PFSK-1 (cell line): ENCODE results near the gene TUBA3D.
"Not testable (repeated sequence)": the region's sequence is repeated elsewhere in the genome, so short reads cannot be mapped to it uniquely, and the experiment has no call there.

Experiments
- FOXP2 ChIP-seq: optimal IDR thresholded peaks from 2 replicates; pipeline ENCODE3; 2011; ENCODE audit warnings: borderline replicate concordance, control low read depth, inconsistent platforms; ENCODE audit not compliant: insufficient read depth; ENCODE audit errors: extremely low read length, extremely low read depth
- POLR2AphosphoS5 ChIP-seq: IDR thresholded peaks from 2 replicates; pipeline ENCODE4 v1.6.1; 2012; ENCODE audit warnings: low read depth, mild to moderate bottlenecking, control low read depth, low read length, moderate library complexity
- SIN3A ChIP-seq: IDR thresholded peaks from 2 replicates; pipeline ENCODE4 v1.6.1; 2012; ENCODE audit warnings: mild to moderate bottlenecking, low read length, moderate library complexity, borderline replicate concordance; ENCODE audit not compliant: insufficient read depth
- TAF1 ChIP-seq: IDR thresholded peaks from 2 replicates; pipeline ENCODE4 v1.6.1; 2012; ENCODE audit warnings: low read length, control low read depth, borderline replicate concordance; ENCODE audit not compliant: insufficient read depth
- TF ChIP-seq, protein P1 (sequence below), 2 experiments: IDR thresholded peaks; 2 replicates each; pipeline versions ENCODE4 v1.6.1 to v1.8.0; 2011 to 2012; ENCODE audit warnings: low read depth in 2 of 2, low read length in 2 of 2, control low read depth in 1 of 2, inconsistent platforms in 1 of 2, mild to moderate bottlenecking in 1 of 2, moderate library complexity in 1 of 2; ENCODE audit not compliant: insufficient read depth in 1 of 2

The TUBA3D gene

DNA sequence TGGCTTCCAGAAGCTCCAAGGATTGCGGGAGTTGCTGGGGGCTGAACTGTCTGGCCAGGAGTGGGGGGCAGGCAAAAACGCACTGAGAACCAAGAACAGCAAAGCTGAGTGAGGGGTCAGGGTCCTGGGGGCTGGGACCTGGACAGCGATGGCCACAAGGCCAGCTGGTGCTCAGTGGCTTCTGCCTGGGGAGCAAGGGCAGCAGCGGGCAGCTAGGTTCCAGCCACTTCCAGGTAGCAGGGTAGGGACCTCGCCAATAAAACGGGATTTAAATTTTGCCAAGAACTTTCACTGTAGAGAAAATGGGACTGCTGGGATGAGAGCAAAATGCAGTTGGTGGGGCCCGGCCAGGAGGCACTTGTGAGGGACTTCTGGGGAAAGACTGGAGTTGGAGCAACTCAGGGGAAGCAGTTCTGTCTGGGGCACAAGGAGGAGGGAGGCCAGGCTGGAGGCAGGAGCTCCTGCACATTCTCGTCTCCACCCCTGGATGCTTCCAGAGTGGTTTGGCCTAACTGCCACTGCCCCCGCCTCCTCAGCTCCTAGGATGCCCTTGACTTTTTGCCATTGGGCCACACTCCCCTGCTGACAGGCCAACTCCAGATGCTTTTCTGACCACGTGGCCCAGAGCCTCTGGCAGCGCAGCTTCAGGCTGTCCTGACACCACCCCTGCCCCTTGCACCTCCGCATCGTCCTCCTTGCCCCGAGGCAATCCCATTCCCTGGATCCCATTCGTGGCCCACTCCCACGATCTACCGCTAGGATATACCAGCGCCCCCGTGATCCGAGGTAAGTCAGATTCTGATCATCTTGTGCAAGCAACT, 46.3 kb downstream of the TUBA3D start:
- TF ChIP-seq FOXP2: no peak
- TF ChIP-seq SIN3A: no peak
- TF ChIP-seq POLR2AphosphoS5: no peak
- TF ChIP-seq, protein P1, sequence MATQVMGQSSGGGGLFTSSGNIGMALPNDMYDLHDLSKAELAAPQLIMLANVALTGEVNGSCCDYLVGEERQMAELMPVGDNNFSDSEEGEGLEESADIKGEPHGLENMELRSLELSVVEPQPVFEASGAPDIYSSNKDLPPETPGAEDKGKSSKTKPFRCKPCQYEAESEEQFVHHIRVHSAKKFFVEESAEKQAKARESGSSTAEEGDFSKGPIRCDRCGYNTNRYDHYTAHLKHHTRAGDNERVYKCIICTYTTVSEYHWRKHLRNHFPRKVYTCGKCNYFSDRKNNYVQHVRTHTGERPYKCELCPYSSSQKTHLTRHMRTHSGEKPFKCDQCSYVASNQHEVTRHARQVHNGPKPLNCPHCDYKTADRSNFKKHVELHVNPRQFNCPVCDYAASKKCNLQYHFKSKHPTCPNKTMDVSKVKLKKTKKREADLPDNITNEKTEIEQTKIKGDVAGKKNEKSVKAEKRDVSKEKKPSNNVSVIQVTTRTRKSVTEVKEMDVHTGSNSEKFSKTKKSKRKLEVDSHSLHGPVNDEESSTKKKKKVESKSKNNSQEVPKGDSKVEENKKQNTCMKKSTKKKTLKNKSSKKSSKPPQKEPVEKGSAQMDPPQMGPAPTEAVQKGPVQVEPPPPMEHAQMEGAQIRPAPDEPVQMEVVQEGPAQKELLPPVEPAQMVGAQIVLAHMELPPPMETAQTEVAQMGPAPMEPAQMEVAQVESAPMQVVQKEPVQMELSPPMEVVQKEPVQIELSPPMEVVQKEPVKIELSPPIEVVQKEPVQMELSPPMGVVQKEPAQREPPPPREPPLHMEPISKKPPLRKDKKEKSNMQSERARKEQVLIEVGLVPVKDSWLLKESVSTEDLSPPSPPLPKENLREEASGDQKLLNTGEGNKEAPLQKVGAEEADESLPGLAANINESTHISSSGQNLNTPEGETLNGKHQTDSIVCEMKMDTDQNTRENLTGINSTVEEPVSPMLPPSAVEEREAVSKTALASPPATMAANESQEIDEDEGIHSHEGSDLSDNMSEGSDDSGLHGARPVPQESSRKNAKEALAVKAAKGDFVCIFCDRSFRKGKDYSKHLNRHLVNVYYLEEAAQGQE (IDR thresholded peaks at IDR 0.05; ENCODE audit: insufficient read depth in 1 of 2, low read depth in 2 of 2, low read length in 2 of 2): no peak

DNA sequence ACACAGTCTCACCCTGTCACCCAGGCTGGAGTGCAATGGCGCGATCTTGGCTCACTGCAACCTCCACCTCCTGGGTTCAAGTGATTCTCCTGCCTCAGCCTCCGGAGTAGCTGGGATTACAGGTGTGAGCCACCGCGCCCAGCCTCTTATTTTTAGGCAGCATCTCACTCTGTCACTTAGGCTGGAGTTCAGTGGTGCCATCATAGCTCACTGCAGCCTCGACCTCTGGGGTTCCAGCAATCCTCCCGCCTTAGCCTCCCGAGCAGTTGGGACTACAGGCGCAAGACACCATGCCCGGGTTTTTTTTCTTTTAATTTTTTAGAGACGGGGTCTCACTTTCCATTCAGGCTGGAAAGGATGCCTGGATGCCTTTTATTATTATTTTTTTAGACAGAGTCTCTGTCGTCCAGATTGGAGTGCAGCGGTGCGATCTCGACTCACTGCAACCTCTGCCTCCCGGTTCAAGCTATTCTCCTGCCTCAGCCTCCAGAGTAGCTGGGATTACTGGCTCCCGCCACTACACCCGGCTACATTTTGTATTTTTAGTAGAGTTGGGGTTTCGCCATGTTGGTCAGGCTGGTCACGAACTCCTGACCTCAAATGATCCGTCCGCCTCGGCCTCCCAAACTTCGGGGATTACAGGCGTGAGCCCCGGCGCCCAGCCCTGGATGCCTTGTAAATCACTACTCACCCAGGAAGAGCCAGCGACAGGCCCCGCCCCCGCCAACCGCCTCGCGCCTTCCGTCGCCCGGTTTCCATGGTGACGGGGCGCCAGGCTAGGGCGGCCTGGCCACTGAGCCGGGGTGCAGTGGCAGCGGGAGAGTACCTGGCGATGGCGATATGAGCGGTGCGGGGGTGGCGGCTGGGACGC, 51.4 kb downstream of the TUBA3D start, which contains the start of gene CCDC74A:
CCDC74A (plus strand) TSS at position 758 of the 871 bp plus-strand sequence; CDS start at position 841, 83 bp downstream.
- TF ChIP-seq, protein P1 (IDR thresholded peaks at IDR 0.05; ENCODE audit: insufficient read depth in 1 of 2, low read depth in 2 of 2, low read length in 2 of 2): not testable (repeated sequence)
- TF ChIP-seq TAF1, SIN3A: not testable (repeated sequence)
